Stimulated activated effector memory CD8-positive, alpha-beta T cell treated with anti-CD3 and anti-CD28 coated beads, Interleukin-12 subunit alpha, Interleukin-12 subunit beta, amount 100 ng/mL, for 72 hours (primary cell): ENCODE measurements around the gene IKBKG.
A peak's percentile ranks its signal among the peaks of the same experiment; 100 is the strongest.
"Not testable (repeated sequence)": the region's sequence is repeated elsewhere in the genome, so short reads cannot be mapped to it uniquely, and the experiment has no call there.

Experiments used
- ATAC-seq: fragments of 150-1000 bp; cut with Tn5 transposase; 2 replicates; pipeline ENCODE4 v1.10.0; 2021
- DNase-seq, 2 donors: peaks; one replicate each; pipeline ENCODE4 v3.0.0; 2021 to 2022; ENCODE audit warnings: low spot score in 2 of 2
- H3K27ac Mint-ChIP-seq: one replicate; pipeline ENCODE4 v1.8.0; 2022; ENCODE audit warnings: mild to moderate bottlenecking, mixed read lengths
- H3K36me3 Mint-ChIP-seq: one replicate; pipeline ENCODE4 v1.8.0; 2022; ENCODE audit warnings: mild to moderate bottlenecking, mixed read lengths
- H3K4me1 Mint-ChIP-seq: one replicate; pipeline ENCODE4 v1.8.0; 2022; ENCODE audit warnings: mixed read lengths
- H3K4me3 Mint-ChIP-seq: one replicate; pipeline ENCODE4 v1.8.0; 2022; ENCODE audit warnings: mild to moderate bottlenecking, mixed read lengths
- H3K9me3 Mint-ChIP-seq: one replicate; pipeline ENCODE4 v1.8.0; 2022; ENCODE audit warnings: mixed read lengths

Gene IKBKG

GRCh38 chrX:154540897-154541535 lies 6.4 kb upstream of the IKBKG start:
- H3K36me3 Mint-ChIP-seq: peaks cover 72% of the 10 kb centered on the region
- H3K4me3 Mint-ChIP-seq: peak overlapping the region; percentile 99
- ATAC-seq (no peak), DNase-seq (no peak)
- H3K9me3 Mint-ChIP-seq: no peaks in the 10 kb centered on the region
- H3K27ac Mint-ChIP-seq: peak overlapping the region; percentile 99
- H3K4me1 Mint-ChIP-seq: peaks cover 35% of the 10 kb centered on the region

- ATAC-seq (no peak), DNase-seq (no peak)
- peaks cover 77% of the 10 kb centered on the region for H3K36me3 Mint-ChIP-seq
- H3K9me3 Mint-ChIP-seq: no peaks in the 10 kb centered on the region
- H3K4me3 Mint-ChIP-seq: peak overlapping the region; percentile 99
- peak overlapping the region; percentile 99 for H3K27ac Mint-ChIP-seq
- H3K4me1 Mint-ChIP-seq: peaks cover 38% of the 10 kb centered on the region
Observed at GRCh38 chrX:154541589-154541895, 5.9 kb upstream of the IKBKG start.

- peaks cover 38% of the 10 kb centered on the region for H3K4me1 Mint-ChIP-seq
- peaks cover 78% of the 10 kb centered on the region for H3K36me3 Mint-ChIP-seq
- ATAC-seq (peak; percentile 71), DNase-seq (peak; percentile 15 to 66)
- peak overlapping the region; percentile 99 for H3K4me3 Mint-ChIP-seq
- H3K9me3 Mint-ChIP-seq: no peaks in the 10 kb centered on the region
- peak overlapping the region; percentile 99 for H3K27ac Mint-ChIP-seq
Observed at GRCh38 chrX:154541896-154542722, 5.3 kb upstream of the IKBKG start.

- Mint-ChIP-seq H3K4me3 (peak overlapping the region; percentile 99), H3K27ac (peak overlapping the region; percentile 99), H3K9me3 (no peaks in the 10 kb centered on the region), H3K4me1 (peaks cover 40% of the 10 kb centered on the region), H3K36me3 (peaks cover 79% of the 10 kb centered on the region)
- DNase-seq (peak; percentile 12 to 59), ATAC-seq (peak; percentile 49)
Observed at GRCh38 chrX:154542723-154543424, 4.5 kb upstream of the IKBKG start.

- Mint-ChIP-seq H3K9me3 (no peaks in the 10 kb centered on the region), H3K36me3 (peaks cover 72% of the 10 kb centered on the region), H3K4me3 (peak overlapping the region; percentile 99), H3K4me1 (peaks cover 46% of the 10 kb centered on the region), H3K27ac (peak overlapping the region; percentile 26)
- DNase-seq (no peak), ATAC-seq (no peak)
Observed at GRCh38 chrX:154545673-154546274, 1.6 kb upstream of the IKBKG start.

- H3K4me1 Mint-ChIP-seq: peaks cover 44% of the 10 kb centered on the region
- H3K27ac Mint-ChIP-seq: peak within 1 kb of the TSS; percentile 97
- H3K9me3 Mint-ChIP-seq: no peaks in the 10 kb centered on the region
- peak within 1 kb of the TSS; percentile 99 for H3K4me3 Mint-ChIP-seq
- peaks cover 78% of the 10 kb centered on the region for H3K36me3 Mint-ChIP-seq
- DNase-seq: no peak
- ATAC-seq: peak; percentile 62
Observed at GRCh38 chrX:154546354-154547244, 821 bp upstream of the IKBKG start, which contains the start of gene G6PD. Gene G6PD (minus strand): TSS chrX:154546846. CDS start chrX:154546155, 691 bp downstream.

GRCh38 chrX:154548028-154548316 lies 552 bp downstream of the IKBKG start:
- no peak for ATAC-seq
- Mint-ChIP-seq H3K36me3 (peaks cover 75% of the 10 kb centered on the region), H3K27ac (peak overlapping the region; percentile 97), H3K4me1 (peaks cover 44% of the 10 kb centered on the region), H3K4me3 (peak overlapping the region; percentile 99), H3K9me3 (no peaks in the 10 kb centered on the region)
- DNase-seq: no peak

GRCh38 chrX:154549766-154550165 lies 2.3 kb downstream of the IKBKG start:
- H3K9me3 Mint-ChIP-seq: no peaks in the 10 kb centered on the region
- peak overlapping the region; percentile 82 for H3K27ac Mint-ChIP-seq
- peaks cover 45% of the 10 kb centered on the region for H3K4me1 Mint-ChIP-seq
- H3K4me3 Mint-ChIP-seq: peak overlapping the region; percentile 99
- ATAC-seq: no peak
- peaks cover 74% of the 10 kb centered on the region for H3K36me3 Mint-ChIP-seq
- DNase-seq: no peak

- H3K9me3 Mint-ChIP-seq, ATAC-seq, DNase-seq, H3K4me3 Mint-ChIP-seq: not testable (repeated sequence)
- H3K27ac Mint-ChIP-seq: peak overlapping the region; percentile 82
- peaks cover 63% of the 10 kb centered on the region for H3K36me3 Mint-ChIP-seq
- peaks cover 35% of the 10 kb centered on the region for H3K4me1 Mint-ChIP-seq
Observed at GRCh38 chrX:154552112-154552806, 4.8 kb downstream of the IKBKG start.

- peaks cover 27% of the 10 kb centered on the region for H3K36me3 Mint-ChIP-seq
- DNase-seq: not testable (repeated sequence)
Observed at GRCh38 chrX:154558060-154558690, 10.8 kb downstream of the IKBKG start.

GRCh38 chrX:154558896-154559295 lies 11.5 kb downstream of the IKBKG start:
- not testable (repeated sequence) for H3K4me1 Mint-ChIP-seq, DNase-seq, H3K4me3 Mint-ChIP-seq, H3K9me3 Mint-ChIP-seq, H3K27ac Mint-ChIP-seq, ATAC-seq
- H3K36me3 Mint-ChIP-seq: peaks cover 20% of the 10 kb centered on the region

More at GRCh38 chrX:154558060-154558690, 10.8 kb downstream of the IKBKG start:
- not testable (repeated sequence) for H3K4me3 Mint-ChIP-seq, H3K9me3 Mint-ChIP-seq, H3K4me1 Mint-ChIP-seq, H3K27ac Mint-ChIP-seq
- peak; percentile 90 for ATAC-seq

- DNase-seq, ATAC-seq, H3K4me1 Mint-ChIP-seq, H3K9me3 Mint-ChIP-seq, H3K27ac Mint-ChIP-seq, H3K36me3 Mint-ChIP-seq, H3K4me3 Mint-ChIP-seq: not testable (repeated sequence)
Observed at GRCh38 chrX:154560326-154560725, 12.9 kb downstream of the IKBKG start.

GRCh38 chrX:154562295-154562694 lies 14.9 kb downstream of the IKBKG start:
- not testable (repeated sequence) for H3K4me3 Mint-ChIP-seq, H3K27ac Mint-ChIP-seq

GRCh38 chrX:154570361-154570760 lies 22.9 kb downstream of the IKBKG start:
- H3K4me3 Mint-ChIP-seq, H3K27ac Mint-ChIP-seq, H3K36me3 Mint-ChIP-seq: not testable (repeated sequence)

More at GRCh38 chrX:154562295-154562694, 14.9 kb downstream of the IKBKG start:
- H3K9me3 Mint-ChIP-seq, H3K36me3 Mint-ChIP-seq, H3K4me1 Mint-ChIP-seq, DNase-seq, ATAC-seq: not testable (repeated sequence)

More at GRCh38 chrX:154570361-154570760, 22.9 kb downstream of the IKBKG start:
- not testable (repeated sequence) for DNase-seq, H3K9me3 Mint-ChIP-seq, H3K4me1 Mint-ChIP-seq, ATAC-seq
